Measurements from ENCODE around the gene SCN8A. TPM values are rescaled to one million over a fixed set of nuclear protein-coding genes. Genes with fewer than 3 reads are reported as not detected.

The SCN8A gene
- total and polyA plus RNA-seq, 2 donors (not counting 3 experiments of a cell fraction or from before 2014, with no cell fraction given) = 9.4 to 20.4 TPM

- H3K79me2 ChIP-seq (ENCODE audit: control insufficient read depth, insufficient read depth, low read length) = no peaks in the 10 kb centered on the region
- no peak overlapping the region for H2AFZ ChIP-seq (ENCODE audit: low read depth, low read length)
- no peak for DNase-seq (ENCODE audit: low read depth, low spot score)
- intact Hi-C loops (cut with micrococcal nuclease) = no loop called here
- no peak overlapping the region for H3K4me3 ChIP-seq (replicated peaks in 1 of 3; ENCODE audit: insufficient read depth in 1 of 3, low read depth in 1 of 3, low read length in 3 of 3)
- no peaks in the 10 kb centered on the region for H3K4me1 ChIP-seq (ENCODE audit: control insufficient read depth, extremely low read depth, insufficient read depth, low read length)
- H3K27ac ChIP-seq (ENCODE audit: insufficient read depth, low read depth, low read length) = no peak overlapping the region
- no peaks in the 10 kb centered on the region for H3K36me3 ChIP-seq (ENCODE audit: control insufficient read depth in 2 of 2, extremely low read depth in 1 of 2, insufficient read depth in 2 of 2, low read length in 2 of 2)
- no peak overlapping the region for H3K4me2 ChIP-seq (ENCODE audit: insufficient read depth, low read length)
- TF ChIP-seq CTCF (IDR thresholded peaks at IDR 0.05; ENCODE audit: extremely low read depth in 1 of 2, insufficient read depth in 1 of 2, low read depth in 1 of 2, low read length in 2 of 2) (no peak), EZH2 (IDR thresholded peaks at IDR 0.05; ENCODE audit: borderline replicate concordance, low read depth, low read length, severe bottlenecking) (no peak), MYC (IDR thresholded peaks at IDR 0.05; ENCODE audit: low read depth, low read length) (no peak), POLR2A (IDR thresholded peaks at IDR 0.05; ENCODE audit: low read depth, low read length) (no peak), FOS (IDR thresholded peaks at IDR 0.05; ENCODE audit: borderline replicate concordance, insufficient read depth, low read length) (no peak), GATA2 (IDR thresholded peaks at IDR 0.05; ENCODE audit: insufficient read depth, insufficient read length, low read depth, low read length) (no peak), MAX (IDR thresholded peaks at IDR 0.05; ENCODE audit: insufficient read depth, insufficient read length) (no peak), POLR2AphosphoS5 (IDR thresholded peaks at IDR 0.05; ENCODE audit: insufficient read depth, low read depth, low read length) (no peak), JUN (IDR thresholded peaks at IDR 0.05; ENCODE audit: borderline replicate concordance, insufficient read depth, insufficient read length, low read depth) (no peak)
- H3K9me1 ChIP-seq (replicated peaks; ENCODE audit: control insufficient read depth, extremely low read depth, insufficient read depth, low read length) = no peaks in the 10 kb centered on the region
- no peak overlapping the region for H3K9ac ChIP-seq (replicated peaks; ENCODE audit: extremely low read depth, insufficient read depth, low read length)
- CTCF ChIA-PET = no interaction called here
- no peaks in the 10 kb centered on the region for H3K9me3 ChIP-seq (replicated peaks; ENCODE audit: control insufficient read depth, insufficient read depth, low read length)
- POLR2A ChIA-PET = no interaction called here
- no TSS peak for BruUV-seq (replicated peaks)
- no peaks in the 10 kb centered on the region for H3K27me3 ChIP-seq (ENCODE audit: control insufficient read depth in 2 of 2, insufficient read depth in 2 of 2, low read length in 2 of 2)
- H4K20me1 ChIP-seq (replicated peaks; ENCODE audit: control insufficient read depth, extremely low read depth, insufficient read depth, low read length) = no peaks in the 10 kb centered on the region
- no peak for FAIRE-seq
- dilution Hi-C loops (cut with MboI; ENCODE audit: extremely low pct_ligation_motif_present, low sequenced_read_pairs) = no loop called here
These were observed 229.8 kb downstream of the SCN8A start for GRCh38 chr12:51820526-51821439.

All from endothelial cell of umbilical vein (primary cell).